GM18499 (cell line): ENCODE data around the gene SPINT1.
"Not testable (repeated sequence)": the region's sequence is repeated elsewhere in the genome, so short reads cannot be mapped to it uniquely, and the experiment has no call there.

ENCODE experiments used
- ATAC-seq: cut with Tn5 transposase; IDR thresholded peaks from one replicate; pipeline ENCODE4 v1.9.1; 2021; ENCODE audit warnings: moderate number of reproducible peaks; ENCODE audit not compliant: insufficient read depth, unreplicated experiment

SPINT1 gene

GRCh38 chr15:40856746-40857145 lies 12.9 kb downstream of the SPINT1 start:
- ATAC-seq: no peak

- no peak for ATAC-seq
Measured at GRCh38 chr15:40857601-40858341, 13.9 kb downstream of the SPINT1 start.

- no peak for ATAC-seq
Measured at GRCh38 chr15:40858706-40859105, 14.9 kb downstream of the SPINT1 start.

GRCh38 chr15:40859206-40859851 lies 15.5 kb downstream of the SPINT1 start:
- no peak for ATAC-seq

GRCh38 chr15:40861147-40861546 lies 17.3 kb downstream of the SPINT1 start:
- ATAC-seq: not testable (repeated sequence)

GRCh38 chr15:40863660-40864270 lies 19.9 kb downstream of the SPINT1 start:
- ATAC-seq: no peak

GRCh38 chr15:40867199-40867598 lies 23.4 kb downstream of the SPINT1 start:
- ATAC-seq: no peak

GRCh38 chr15:40869686-40870085 lies 25.8 kb downstream of the SPINT1 start:
- ATAC-seq: no peak

- no peak for ATAC-seq
Measured at GRCh38 chr15:40870716-40871115, 26.9 kb downstream of the SPINT1 start.

GRCh38 chr15:40871749-40872617 lies 28.1 kb downstream of the SPINT1 start:
- no peak for ATAC-seq

- no peak for ATAC-seq
Measured at GRCh38 chr15:40872791-40873693, 29.2 kb downstream of the SPINT1 start.

- no peak for ATAC-seq
Measured at GRCh38 chr15:40873694-40874561, 30.1 kb downstream of the SPINT1 start, which contains the start of gene RHOV. RHOV (minus strand) TSS chr15:40874234; CDS start chr15:40874139, 95 bp downstream.

- no peak for ATAC-seq
Measured at GRCh38 chr15:40875991-40876730, 32.3 kb downstream of the SPINT1 start.

- no peak for ATAC-seq
Measured at GRCh38 chr15:40877694-40878093, 33.8 kb downstream of the SPINT1 start.

- no peak for ATAC-seq
Measured at GRCh38 chr15:40878785-40879184, 34.9 kb downstream of the SPINT1 start.

- ATAC-seq: no peak
Measured at GRCh38 chr15:40879609-40880008, 35.8 kb downstream of the SPINT1 start.

- ATAC-seq: no peak
Measured at GRCh38 chr15:40881351-40881750, 37.5 kb downstream of the SPINT1 start.

GRCh38 chr15:40886586-40886985 lies 42.7 kb downstream of the SPINT1 start:
- no peak for ATAC-seq
